ENCODE results near the gene MGAT5.
"Not testable (repeated sequence)": the region's sequence is repeated elsewhere in the genome, so short reads cannot be mapped to it uniquely, and the experiment has no call there.

The MGAT5 gene

DNA sequence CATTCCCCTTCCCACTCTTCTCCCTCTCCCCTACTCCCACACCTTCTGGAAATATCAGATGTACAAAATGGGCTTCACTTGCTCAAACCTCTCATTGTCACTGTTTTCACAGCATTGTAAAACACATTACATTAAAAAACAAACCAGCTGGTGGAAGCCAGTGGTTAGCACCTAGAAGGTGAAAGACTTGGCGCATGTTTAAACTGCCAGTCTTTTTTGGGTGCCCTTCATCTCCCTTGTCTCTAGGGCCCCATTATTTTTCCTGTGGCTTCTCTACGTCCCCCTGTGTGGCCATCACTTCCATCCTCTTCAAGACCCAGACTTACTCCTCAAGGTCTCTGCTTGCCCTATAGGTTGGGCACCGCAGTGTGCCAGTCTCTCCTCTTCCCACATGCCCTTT, 34.9 kb downstream of the MGAT5 start:
- H3K9me3 ChIP-seq (ENCODE audit: severe bottlenecking), result no peaks in the 10 kb centered on the region
- ATAC-seq (ENCODE audit: low read depth) (no peak), DNase-seq (ENCODE audit: low spot score) (no peak)
- H3K4me1 ChIP-seq (ENCODE audit: insufficient read depth, poor library complexity, severe bottlenecking), result no peaks in the 10 kb centered on the region
- no peaks in the 10 kb centered on the region for H3K36me3 ChIP-seq (ENCODE audit: low read depth)
- H3K27ac ChIP-seq (ENCODE audit: poor library complexity, severe bottlenecking), result no peak overlapping the region
- TF ChIP-seq, protein P1, sequence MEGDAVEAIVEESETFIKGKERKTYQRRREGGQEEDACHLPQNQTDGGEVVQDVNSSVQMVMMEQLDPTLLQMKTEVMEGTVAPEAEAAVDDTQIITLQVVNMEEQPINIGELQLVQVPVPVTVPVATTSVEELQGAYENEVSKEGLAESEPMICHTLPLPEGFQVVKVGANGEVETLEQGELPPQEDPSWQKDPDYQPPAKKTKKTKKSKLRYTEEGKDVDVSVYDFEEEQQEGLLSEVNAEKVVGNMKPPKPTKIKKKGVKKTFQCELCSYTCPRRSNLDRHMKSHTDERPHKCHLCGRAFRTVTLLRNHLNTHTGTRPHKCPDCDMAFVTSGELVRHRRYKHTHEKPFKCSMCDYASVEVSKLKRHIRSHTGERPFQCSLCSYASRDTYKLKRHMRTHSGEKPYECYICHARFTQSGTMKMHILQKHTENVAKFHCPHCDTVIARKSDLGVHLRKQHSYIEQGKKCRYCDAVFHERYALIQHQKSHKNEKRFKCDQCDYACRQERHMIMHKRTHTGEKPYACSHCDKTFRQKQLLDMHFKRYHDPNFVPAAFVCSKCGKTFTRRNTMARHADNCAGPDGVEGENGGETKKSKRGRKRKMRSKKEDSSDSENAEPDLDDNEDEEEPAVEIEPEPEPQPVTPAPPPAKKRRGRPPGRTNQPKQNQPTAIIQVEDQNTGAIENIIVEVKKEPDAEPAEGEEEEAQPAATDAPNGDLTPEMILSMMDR (IDR thresholded peaks at IDR 0.05; ENCODE audit: poor library complexity, severe bottlenecking), result no peak
- no peak overlapping the region for H3K4me3 ChIP-seq (ENCODE audit: severe bottlenecking)
- H3K27me3 ChIP-seq (ENCODE audit: insufficient read depth, poor library complexity, severe bottlenecking), result no peaks in the 10 kb centered on the region

DNA sequence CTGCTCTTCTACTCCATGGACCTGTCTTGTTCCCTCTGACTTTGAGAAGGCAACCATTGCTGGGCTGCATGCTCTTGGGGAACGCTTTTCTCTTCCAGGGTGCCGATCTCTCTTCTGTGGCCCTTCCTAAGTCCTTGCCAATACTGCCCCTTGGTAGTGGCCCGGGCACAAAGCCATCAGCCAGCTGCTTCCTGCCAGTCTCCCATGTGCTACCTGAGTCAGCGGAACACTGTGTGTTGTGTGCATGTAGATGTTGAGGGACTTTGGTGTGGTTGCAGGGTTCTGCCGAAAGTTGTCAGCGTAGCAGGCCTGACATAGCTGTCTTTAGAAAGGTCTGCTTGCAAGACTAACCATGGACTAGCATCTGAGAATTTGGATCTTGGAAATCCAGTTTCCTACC, 35.4 kb downstream of the MGAT5 start:
- no peak for ATAC-seq (ENCODE audit: low read depth)
- Histone ChIP-seq H3K27me3 (ENCODE audit: insufficient read depth, poor library complexity, severe bottlenecking) (no peaks in the 10 kb centered on the region), H3K4me1 (ENCODE audit: insufficient read depth, poor library complexity, severe bottlenecking) (no peaks in the 10 kb centered on the region), H3K4me3 (ENCODE audit: severe bottlenecking) (no peak overlapping the region), H3K27ac (ENCODE audit: poor library complexity, severe bottlenecking) (no peak overlapping the region), H3K36me3 (ENCODE audit: low read depth) (no peaks in the 10 kb centered on the region), H3K9me3 (ENCODE audit: severe bottlenecking) (no peaks in the 10 kb centered on the region)
- no peak for DNase-seq (ENCODE audit: low spot score)
- TF ChIP-seq, protein P1 (IDR thresholded peaks at IDR 0.05; ENCODE audit: poor library complexity, severe bottlenecking), result no peak

DNA sequence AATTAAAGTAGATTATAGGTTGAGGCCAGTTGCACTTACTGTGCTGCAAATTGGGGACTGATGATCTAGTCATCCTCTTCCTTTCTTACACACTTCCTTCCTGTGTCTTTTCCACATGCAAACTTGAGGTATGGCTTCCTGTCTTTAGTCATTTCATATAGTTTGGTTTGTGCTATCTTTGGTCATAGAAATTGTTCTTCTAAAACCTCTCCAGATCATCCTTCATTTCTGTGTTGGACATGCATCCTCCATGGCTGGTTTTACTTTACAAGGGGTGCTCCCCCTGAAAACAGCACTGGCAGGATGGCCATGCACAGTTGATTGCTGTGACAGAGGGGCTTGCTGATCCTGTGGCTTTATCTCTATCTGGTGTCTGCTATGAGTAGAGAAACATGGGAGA, 36.5 kb downstream of the MGAT5 start:
- H3K27ac ChIP-seq (ENCODE audit: poor library complexity, severe bottlenecking), result no peak overlapping the region
- no peak overlapping the region for H3K4me3 ChIP-seq (ENCODE audit: severe bottlenecking)
- TF ChIP-seq, protein P1 (IDR thresholded peaks at IDR 0.05; ENCODE audit: poor library complexity, severe bottlenecking), result no peak
- no peak for ATAC-seq (ENCODE audit: low read depth)
- no peaks in the 10 kb centered on the region for H3K36me3 ChIP-seq (ENCODE audit: low read depth)
- H3K27me3 ChIP-seq (ENCODE audit: insufficient read depth, poor library complexity, severe bottlenecking), result no peaks in the 10 kb centered on the region
- no peaks in the 10 kb centered on the region for H3K9me3 ChIP-seq (ENCODE audit: severe bottlenecking)
- no peaks in the 10 kb centered on the region for H3K4me1 ChIP-seq (ENCODE audit: insufficient read depth, poor library complexity, severe bottlenecking)
- no peak for DNase-seq (ENCODE audit: low spot score)

DNA sequence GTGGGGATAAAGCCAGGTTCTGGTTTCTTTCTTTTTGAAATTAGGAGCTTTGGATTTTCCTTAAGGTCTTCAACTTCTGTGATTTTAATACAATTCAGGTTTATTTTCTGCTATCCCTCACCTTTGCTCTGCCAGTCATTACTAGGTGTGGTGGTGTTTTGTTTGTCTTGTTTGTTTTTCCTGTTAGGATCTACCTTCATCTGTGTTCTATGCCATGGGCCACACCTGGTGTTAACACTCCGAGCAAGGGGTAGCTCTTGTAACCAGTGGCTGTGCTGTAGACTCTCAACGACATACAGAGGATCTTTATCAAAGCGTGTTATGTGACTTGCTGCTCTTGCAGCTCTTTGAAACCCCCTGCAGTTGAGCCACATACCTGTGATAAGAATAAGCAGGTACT, 38.6 kb downstream of the MGAT5 start:
- TF ChIP-seq, protein P1 (IDR thresholded peaks at IDR 0.05; ENCODE audit: poor library complexity, severe bottlenecking), result no peak
- no peaks in the 10 kb centered on the region for H3K9me3 ChIP-seq (ENCODE audit: severe bottlenecking)
- H3K4me3 ChIP-seq (ENCODE audit: severe bottlenecking), result no peak overlapping the region
- DNase-seq (ENCODE audit: low spot score) (no peak), ATAC-seq (ENCODE audit: low read depth) (no peak)
- H3K36me3 ChIP-seq (ENCODE audit: low read depth), result no peaks in the 10 kb centered on the region
- H3K27ac ChIP-seq (ENCODE audit: poor library complexity, severe bottlenecking), result no peak overlapping the region
- no peaks in the 10 kb centered on the region for H3K27me3 ChIP-seq (ENCODE audit: insufficient read depth, poor library complexity, severe bottlenecking)
- no peaks in the 10 kb centered on the region for H3K4me1 ChIP-seq (ENCODE audit: insufficient read depth, poor library complexity, severe bottlenecking)

DNA sequence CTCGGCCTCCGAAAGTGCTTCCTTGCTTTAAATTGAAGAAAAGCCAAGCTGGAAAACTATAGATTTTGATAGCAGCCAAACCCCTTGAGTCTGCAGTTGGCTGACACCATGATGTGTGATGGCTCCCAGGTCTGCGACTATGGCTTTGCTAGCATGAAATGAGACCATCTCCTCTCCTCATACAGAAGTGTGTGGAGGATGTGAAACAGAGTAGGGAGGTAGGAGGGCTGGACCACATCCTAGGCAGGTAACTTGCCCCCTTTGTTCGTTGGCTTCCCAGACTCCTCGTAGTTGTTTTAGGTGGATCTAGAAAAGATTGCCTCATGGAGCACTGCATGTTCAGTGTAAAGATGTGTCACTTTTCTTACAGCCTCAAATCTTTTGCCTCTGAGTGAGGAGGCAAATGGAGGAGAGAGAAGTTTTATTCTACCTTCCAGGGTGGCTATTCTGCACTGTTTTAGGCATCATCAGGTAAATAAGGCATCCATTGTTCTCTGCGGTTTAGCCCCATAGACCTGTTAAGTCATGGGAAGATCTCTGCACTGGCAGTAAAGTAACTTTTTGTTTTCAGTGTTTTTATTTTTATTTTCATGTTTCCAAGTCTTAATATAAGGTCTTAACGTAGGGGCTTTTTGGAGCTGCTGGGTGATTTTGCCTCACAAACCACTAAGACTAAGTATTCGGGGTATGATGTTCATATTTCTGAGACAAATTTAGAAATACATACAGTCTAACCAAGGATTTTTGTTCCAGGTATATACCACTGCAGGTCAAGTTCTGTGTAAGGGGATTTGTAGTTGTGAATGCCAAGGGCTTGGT, 40.1 kb downstream of the MGAT5 start:
- H3K27me3 ChIP-seq (ENCODE audit: insufficient read depth, poor library complexity, severe bottlenecking), result no peaks in the 10 kb centered on the region
- H3K9me3 ChIP-seq (ENCODE audit: severe bottlenecking), result no peaks in the 10 kb centered on the region
- no peaks in the 10 kb centered on the region for H3K4me1 ChIP-seq (ENCODE audit: insufficient read depth, poor library complexity, severe bottlenecking)
- DNase-seq (ENCODE audit: low spot score) (no peak), ATAC-seq (ENCODE audit: low read depth) (no peak)
- H3K4me3 ChIP-seq (ENCODE audit: severe bottlenecking), result no peak overlapping the region
- no peaks in the 10 kb centered on the region for H3K36me3 ChIP-seq (ENCODE audit: low read depth)
- TF ChIP-seq, protein P1 (IDR thresholded peaks at IDR 0.05; ENCODE audit: poor library complexity, severe bottlenecking), result no peak
- H3K27ac ChIP-seq (ENCODE audit: poor library complexity, severe bottlenecking), result no peak overlapping the region

DNA sequence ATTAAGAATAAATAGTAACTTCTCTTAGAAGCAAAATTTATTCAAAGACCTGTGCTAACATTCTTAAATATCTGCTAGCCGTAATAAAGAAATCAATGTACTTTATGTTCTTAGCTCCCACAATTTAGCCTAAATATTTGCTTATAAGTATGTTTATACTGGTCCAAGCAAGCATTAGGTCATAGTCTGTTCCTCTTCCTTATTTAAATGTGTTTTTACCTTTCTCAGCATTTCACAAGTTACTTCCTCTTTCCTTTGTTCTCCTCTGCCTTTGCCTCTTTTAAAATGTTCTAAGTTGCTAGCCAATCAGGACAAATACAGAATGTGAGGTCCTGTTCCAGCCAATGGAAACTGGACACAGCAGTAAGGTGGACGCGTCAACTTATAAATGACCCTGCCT, 40.7 kb downstream of the MGAT5 start:
- not testable (repeated sequence) for H3K36me3 ChIP-seq (ENCODE audit: low read depth); H3K27me3 ChIP-seq (ENCODE audit: insufficient read depth, poor library complexity, severe bottlenecking); H3K4me1 ChIP-seq (ENCODE audit: insufficient read depth, poor library complexity, severe bottlenecking); DNase-seq (ENCODE audit: low spot score); H3K9me3 ChIP-seq (ENCODE audit: severe bottlenecking); H3K27ac ChIP-seq (ENCODE audit: poor library complexity, severe bottlenecking); ATAC-seq (ENCODE audit: low read depth); H3K4me3 ChIP-seq (ENCODE audit: severe bottlenecking)
